Esophagus squamous epithelium (tissue), 4 donors: ENCODE results near the gene CCDC179.

ENCODE experiments used
- POLR2A ChIP-seq, 4 donors: fragments of 450-650 bp; IDR thresholded peaks; one replicate each; pipeline ENCODE4 v1.6.1; 2017; ENCODE audit warnings: antibody characterized with exemption in 4 of 4, mild to moderate bottlenecking in 4 of 4, moderate library complexity in 3 of 4
- TF ChIP-seq, protein P1 (sequence below), 6 experiments: fragments of 450-650 bp in 4 of 6; fragments of 200-600 bp in 2 of 6; sonication (generic) in 2 of 6; IDR thresholded peaks; one replicate each; pipeline ENCODE4 v1.5.1; 2016 to 2019; ENCODE audit warnings: antibody characterized with exemption in 6 of 6, mild to moderate bottlenecking in 4 of 6, moderate library complexity in 4 of 6

DNA sequence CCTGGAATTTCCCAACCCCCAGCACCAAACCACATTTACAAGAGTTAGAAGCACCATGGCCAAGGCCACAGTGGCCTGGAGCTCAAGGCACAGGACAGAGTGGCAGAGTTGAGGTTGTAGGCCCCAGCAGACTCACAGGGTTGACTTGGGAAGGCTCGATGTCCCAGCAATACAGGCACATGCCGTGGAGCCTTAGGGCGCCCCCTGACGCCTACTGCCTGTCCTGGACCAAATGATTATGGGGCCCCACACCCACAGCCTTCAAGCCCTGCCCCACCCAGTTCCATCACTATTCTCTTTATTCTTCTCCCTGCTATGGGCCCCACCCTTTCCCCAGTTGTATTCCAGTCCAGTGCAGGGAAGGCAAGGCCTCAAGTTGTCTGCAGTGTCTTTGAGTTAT, at the start of gene CCDC179:
- TF ChIP-seq, protein P1, sequence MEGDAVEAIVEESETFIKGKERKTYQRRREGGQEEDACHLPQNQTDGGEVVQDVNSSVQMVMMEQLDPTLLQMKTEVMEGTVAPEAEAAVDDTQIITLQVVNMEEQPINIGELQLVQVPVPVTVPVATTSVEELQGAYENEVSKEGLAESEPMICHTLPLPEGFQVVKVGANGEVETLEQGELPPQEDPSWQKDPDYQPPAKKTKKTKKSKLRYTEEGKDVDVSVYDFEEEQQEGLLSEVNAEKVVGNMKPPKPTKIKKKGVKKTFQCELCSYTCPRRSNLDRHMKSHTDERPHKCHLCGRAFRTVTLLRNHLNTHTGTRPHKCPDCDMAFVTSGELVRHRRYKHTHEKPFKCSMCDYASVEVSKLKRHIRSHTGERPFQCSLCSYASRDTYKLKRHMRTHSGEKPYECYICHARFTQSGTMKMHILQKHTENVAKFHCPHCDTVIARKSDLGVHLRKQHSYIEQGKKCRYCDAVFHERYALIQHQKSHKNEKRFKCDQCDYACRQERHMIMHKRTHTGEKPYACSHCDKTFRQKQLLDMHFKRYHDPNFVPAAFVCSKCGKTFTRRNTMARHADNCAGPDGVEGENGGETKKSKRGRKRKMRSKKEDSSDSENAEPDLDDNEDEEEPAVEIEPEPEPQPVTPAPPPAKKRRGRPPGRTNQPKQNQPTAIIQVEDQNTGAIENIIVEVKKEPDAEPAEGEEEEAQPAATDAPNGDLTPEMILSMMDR (IDR thresholded peaks at IDR 0.05), result no peak
- TF ChIP-seq POLR2A (IDR thresholded peaks at IDR 0.05), result no peak
